Body of pancreas (tissue), 4 donors: ENCODE results near the gene BMPR2. TPM values are rescaled to one million over a fixed set of nuclear protein-coding genes. Genes with fewer than 3 reads are reported as not detected.
"Not testable (repeated sequence)": the region's sequence is repeated elsewhere in the genome, so short reads cannot be mapped to it uniquely, and the experiment has no call there.

ENCODE experiments used
- ATAC-seq: fragments of 150-250 bp; one replicate; pipeline ENCODE4 v1.9.1; 2016
- DNase-seq, 4 donors: peaks; one replicate each; pipeline ENCODE4 v3.0.0-alpha.2; 2019
- H3K27ac ChIP-seq, 4 donors: fragments of 200-600 bp; sonication (generic); 1 replicate in 3 of 4; 2 replicates in 1 of 4; pipeline versions ENCODE4 v1.5.1 to v1.6.1; 2016 to 2019; ENCODE audit warnings: mild to moderate bottlenecking in 1 of 4, mixed read lengths in 1 of 4, moderate library complexity in 1 of 4
- H3K27me3 ChIP-seq, 2 donors: fragments of 200-600 bp; sonication (generic); one replicate each; pipeline ENCODE4 v1.6.0; 2016; ENCODE audit warnings: mild to moderate bottlenecking in 1 of 2
- H3K36me3 ChIP-seq, 2 donors: fragments of 200-600 bp; sonication (generic); replicated peaks in 1 of 2; 2 replicates each; pipeline ENCODE4 v1.5.1; 2016; ENCODE audit warnings: low read depth in 2 of 2; ENCODE audit not compliant: insufficient read depth in 1 of 2
- H3K4me1 ChIP-seq: fragments of 200-600 bp; sonication (generic); one replicate; pipeline ENCODE4 v1.6.0; 2016
- H3K4me3 ChIP-seq, 2 donors: fragments of 200-600 bp; sonication (generic); 1 replicate in 1 of 2; 2 replicates in 1 of 2; pipeline ENCODE4 v1.5.1; 2016 to 2019
- H3K9me3 ChIP-seq, 3 donors: fragments of 200-600 bp; sonication (generic); 1 replicate in 2 of 3; 2 replicates in 1 of 3; pipeline ENCODE4 v1.5.1; 2016
- CTCF ChIP-seq, 7 experiments: fragments of 450-650 bp in 4 of 7; fragments of 200-600 bp in 3 of 7; sonication (generic) in 3 of 7; IDR thresholded peaks; one replicate each; pipeline ENCODE4 v1.5.1; 2016 to 2019; ENCODE audit warnings: antibody characterized with exemption in 7 of 7
- POLR2A ChIP-seq, 3 donors: fragments of 450-650 bp; IDR thresholded peaks; one replicate each; pipeline ENCODE4 v1.6.1; 2016; ENCODE audit warnings: antibody characterized with exemption in 3 of 3, mild to moderate bottlenecking in 2 of 3
- WGBS, 2 donors: methylation state at CpG; one replicate each; pipeline ENCODE4 v1.1.5; 2017; 5-methylcytosine and 5-hydroxymethylcytosine counted together
- intact Hi-C: fragments of 100-400 bp; cut with DNase I; formaldehyde crosslinking; loops from one replicate; pipeline ENCODE4 v1.15.1; 2023
- total RNA-seq, 2 donors: library from RNA; depleted of rRNA; stranded (reverse); fragments of >200 nt; gene quantifications; one replicate each; pipeline ENCODE4 v1.1.0, GENCODE V29; 2016

Gene BMPR2
- total RNA-seq, 2 donors from 2014 or later: 13.7 to 26.7 TPM

GRCh38 chr2:202373490-202373889, 2.6 kb upstream of the BMPR2 start:
- Histone ChIP-seq H3K4me1 (peaks cover 4% of the 10 kb centered on the region), H3K9me3 (no peaks in the 10 kb centered on the region), H3K27me3 (no peaks in the 10 kb centered on the region), H3K4me3 (no peak overlapping the region), H3K27ac (no peak overlapping the region), H3K36me3 (no peaks in the 10 kb centered on the region)
- intact Hi-C loops: no loop called here
- no peak for ATAC-seq
- no peak for DNase-seq
- WGBS, 2 donors: 84 to 93% methylated on average over 7 of the region's 7 CpGs
- TF ChIP-seq CTCF (IDR thresholded peaks at IDR 0.05) (no peak), POLR2A (IDR thresholded peaks at IDR 0.05) (no peak)

GRCh38 chr2:202374383-202374782, 1.7 kb upstream of the BMPR2 start:
- H3K9me3 ChIP-seq, H3K36me3 ChIP-seq, H3K4me1 ChIP-seq, H3K27me3 ChIP-seq, DNase-seq, intact Hi-C loops, ATAC-seq: not testable (repeated sequence)
- WGBS, 2 donors: 90 to 91% methylated on average over 19 to 22 of the region's 22 CpGs
- peak overlapping the region in 1 of 2 donors; percentile 53 for H3K4me3 ChIP-seq
- H3K27ac ChIP-seq: peak overlapping the region in 1 of 4 donors; percentile 96

GRCh38 chr2:202375033-202375608, 1.0 kb upstream of the BMPR2 start:
- Histone ChIP-seq H3K27ac (peak overlapping the region; percentile 46 to 96 (median 94)), H3K36me3 (no peaks in the 10 kb centered on the region), H3K27me3 (no peaks in the 10 kb centered on the region), H3K4me1 (peaks cover 14% of the 10 kb centered on the region), H3K9me3 (no peaks in the 10 kb centered on the region), H3K4me3 (peak overlapping the region; percentile 53 to 58)
- intact Hi-C loops: no loop called here
- peak; percentile 8 for ATAC-seq
- WGBS, 2 donors: 0 to 1% methylated on average over 33 of the region's 33 CpGs
- TF ChIP-seq POLR2A (IDR thresholded peaks at IDR 0.05) (no peak), CTCF (IDR thresholded peaks at IDR 0.05) (no peak)
- DNase-seq: peak; percentile 38 to 54 (median 50)

GRCh38 chr2:202376460-202377206, 506 bp downstream of the BMPR2 start:
- peak; percentile 16 for ATAC-seq
- Histone ChIP-seq H3K36me3 (no peaks in the 10 kb centered on the region), H3K27ac (peak overlapping the region; percentile 92 to 96 (median 94)), H3K4me3 (peak overlapping the region; percentile 95 to 96), H3K9me3 (no peaks in the 10 kb centered on the region), H3K4me1 (peaks cover 24% of the 10 kb centered on the region), H3K27me3 (no peaks in the 10 kb centered on the region)
- 0 to 1% methylated on average over 32 to 66 of the region's 69 CpGs for WGBS, 2 donors
- TF ChIP-seq POLR2A (IDR thresholded peaks at IDR 0.05): no peak
- no peak for TF ChIP-seq CTCF (IDR thresholded peaks at IDR 0.05)
- peak; percentile 36 to 62 (median 39) for DNase-seq
- intact Hi-C loops: no loop called here

GRCh38 chr2:202377207-202377761, 1.2 kb downstream of the BMPR2 start:
- no peaks in the 10 kb centered on the region for H3K36me3 ChIP-seq
- no peaks in the 10 kb centered on the region for H3K9me3 ChIP-seq
- peak overlapping the region; percentile 95 to 96 for H3K4me3 ChIP-seq
- no peaks in the 10 kb centered on the region for H3K27me3 ChIP-seq
- DNase-seq (peak; percentile 33 to 55 (median 46)), ATAC-seq (no peak)
- WGBS, 2 donors: 1% methylated on average over 21 to 38 of the region's 38 CpGs
- H3K4me1 ChIP-seq: peaks cover 28% of the 10 kb centered on the region
- peak overlapping the region; percentile 92 to 96 (median 94) for H3K27ac ChIP-seq
- TF ChIP-seq POLR2A (IDR thresholded peaks at IDR 0.05) (no peak), CTCF (IDR thresholded peaks at IDR 0.05) (no peak)
- intact Hi-C loops: no loop called here
